LNCAP (cell line): ENCODE results near the gene AMBP.

Experiments used
- CTCF ChIP-seq: fragments of 450-650 bp; IDR thresholded peaks from 2 replicates; pipeline ENCODE4 v1.5.1; 2017; ENCODE audit warnings: mild to moderate bottlenecking

The AMBP gene

GRCh38 chr9:114025760-114026159 is 52.3 kb downstream of the AMBP start:
- no peak for TF ChIP-seq CTCF

GRCh38 chr9:114025196-114025753 is 52.8 kb downstream of the AMBP start:
- TF ChIP-seq CTCF = no peak

GRCh38 chr9:114023961-114024360 is 54.1 kb downstream of the AMBP start:
- TF ChIP-seq CTCF = no peak

GRCh38 chr9:114021578-114021977 is 56.5 kb downstream of the AMBP start:
- TF ChIP-seq CTCF = no peak

GRCh38 chr9:114017741-114018715 is 60.1 kb downstream of the AMBP start:
- TF ChIP-seq CTCF = no peak

- TF ChIP-seq CTCF = no peak
Measured at GRCh38 chr9:114016629-114017423, 61.3 kb downstream of the AMBP start.

GRCh38 chr9:114016101-114016500 is 62.0 kb downstream of the AMBP start:
- no peak for TF ChIP-seq CTCF
